ENCODE results near the gene FGF12.

FGF12 gene

GRCh38 chr3:192317564-192317963, 409.8 kb downstream of the FGF12 start:
- no peak for DNase-seq

GRCh38 chr3:192313605-192314004, 413.7 kb downstream of the FGF12 start:
- DNase-seq: no peak

- DNase-seq: no peak
These were observed 419.7 kb downstream of the FGF12 start for GRCh38 chr3:192307631-192308030.

- no peak for DNase-seq
These were observed 424.1 kb downstream of the FGF12 start for GRCh38 chr3:192303235-192303634.

GRCh38 chr3:192302721-192303120, 424.6 kb downstream of the FGF12 start:
- no peak for DNase-seq

- DNase-seq: no peak
These were observed 427.4 kb downstream of the FGF12 start for GRCh38 chr3:192299921-192300320.

GRCh38 chr3:192296845-192297244, 430.5 kb downstream of the FGF12 start:
- DNase-seq: no peak

- DNase-seq: no peak
These were observed 442.8 kb downstream of the FGF12 start for GRCh38 chr3:192284443-192285072.

- no peak for DNase-seq
These were observed 446.0 kb downstream of the FGF12 start for GRCh38 chr3:192281207-192281880.

GRCh38 chr3:192279664-192280063, 447.7 kb downstream of the FGF12 start:
- DNase-seq: no peak

- no peak for DNase-seq
These were observed 449.9 kb downstream of the FGF12 start for GRCh38 chr3:192277477-192277876.

- DNase-seq: no peak
These were observed 451.5 kb downstream of the FGF12 start for GRCh38 chr3:192275741-192276355.

GRCh38 chr3:192273697-192274010, 453.7 kb downstream of the FGF12 start:
- no peak for DNase-seq

GRCh38 chr3:192273001-192273696, 454.2 kb downstream of the FGF12 start:
- DNase-seq: no peak

- no peak for DNase-seq
These were observed 465.3 kb downstream of the FGF12 start for GRCh38 chr3:192262001-192262400.

GRCh38 chr3:192261135-192261534, 466.2 kb downstream of the FGF12 start:
- DNase-seq: no peak

- DNase-seq: no peak
These were observed 467.0 kb downstream of the FGF12 start for GRCh38 chr3:192260116-192261010.

GRCh38 chr3:192259661-192260060, 467.7 kb downstream of the FGF12 start:
- DNase-seq: no peak

- DNase-seq: no peak
These were observed 468.6 kb downstream of the FGF12 start for GRCh38 chr3:192258721-192259120.

GRCh38 chr3:192255839-192256238, 471.5 kb downstream of the FGF12 start:
- no peak for DNase-seq

- DNase-seq: no peak
These were observed 474.0 kb downstream of the FGF12 start for GRCh38 chr3:192253138-192253887.

GRCh38 chr3:192249516-192249915, 477.8 kb downstream of the FGF12 start:
- no peak for DNase-seq

Measured in stimulated activated CD4-positive, alpha-beta T cell treated with anti-CD3 and anti-CD28 coated beads, Interleukin-15, amount 100 ng/mL, for 24 hours (primary cell).